GM10266 (cell line): ENCODE results near the gene EXOC4.
"Not testable (repeated sequence)": the region's sequence is repeated elsewhere in the genome, so short reads cannot be mapped to it uniquely, and the experiment has no call there.

ENCODE experiments used
- DNase-seq: peaks from one replicate; pipeline ENCODE4 v3.0.0; 2012; ENCODE audit errors: extremely low spot score
- TF ChIP-seq, protein P1 (sequence below): IDR thresholded peaks from 2 replicates; pipeline ENCODE4 v1.5.1; 2012; ENCODE audit warnings: mild to moderate bottlenecking, low read depth; ENCODE audit not compliant: control insufficient read depth, insufficient read depth; ENCODE audit errors: missing control alignments

The EXOC4 gene

DNA sequence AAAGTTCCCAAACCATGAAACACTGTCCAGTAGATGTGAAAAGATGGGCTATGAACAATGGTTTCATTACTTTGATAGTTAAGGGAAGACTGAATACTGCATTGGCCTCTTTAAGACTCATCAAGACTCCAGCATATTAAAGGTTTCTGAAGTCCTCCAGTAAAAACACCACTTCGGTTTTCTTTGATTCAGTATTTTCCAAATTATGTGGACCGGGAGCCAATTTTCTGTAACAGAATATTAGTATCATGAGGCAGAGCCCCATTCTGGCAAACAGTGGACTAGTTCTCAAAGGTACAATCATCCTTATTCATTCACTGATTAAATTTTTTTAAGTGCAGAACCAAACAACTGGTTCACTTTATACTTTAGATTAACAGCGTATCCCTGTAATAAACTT, 633.2 kb downstream of the EXOC4 start:
- no peak for DNase-seq
- TF ChIP-seq, protein P1, sequence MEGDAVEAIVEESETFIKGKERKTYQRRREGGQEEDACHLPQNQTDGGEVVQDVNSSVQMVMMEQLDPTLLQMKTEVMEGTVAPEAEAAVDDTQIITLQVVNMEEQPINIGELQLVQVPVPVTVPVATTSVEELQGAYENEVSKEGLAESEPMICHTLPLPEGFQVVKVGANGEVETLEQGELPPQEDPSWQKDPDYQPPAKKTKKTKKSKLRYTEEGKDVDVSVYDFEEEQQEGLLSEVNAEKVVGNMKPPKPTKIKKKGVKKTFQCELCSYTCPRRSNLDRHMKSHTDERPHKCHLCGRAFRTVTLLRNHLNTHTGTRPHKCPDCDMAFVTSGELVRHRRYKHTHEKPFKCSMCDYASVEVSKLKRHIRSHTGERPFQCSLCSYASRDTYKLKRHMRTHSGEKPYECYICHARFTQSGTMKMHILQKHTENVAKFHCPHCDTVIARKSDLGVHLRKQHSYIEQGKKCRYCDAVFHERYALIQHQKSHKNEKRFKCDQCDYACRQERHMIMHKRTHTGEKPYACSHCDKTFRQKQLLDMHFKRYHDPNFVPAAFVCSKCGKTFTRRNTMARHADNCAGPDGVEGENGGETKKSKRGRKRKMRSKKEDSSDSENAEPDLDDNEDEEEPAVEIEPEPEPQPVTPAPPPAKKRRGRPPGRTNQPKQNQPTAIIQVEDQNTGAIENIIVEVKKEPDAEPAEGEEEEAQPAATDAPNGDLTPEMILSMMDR, result no peak

DNA sequence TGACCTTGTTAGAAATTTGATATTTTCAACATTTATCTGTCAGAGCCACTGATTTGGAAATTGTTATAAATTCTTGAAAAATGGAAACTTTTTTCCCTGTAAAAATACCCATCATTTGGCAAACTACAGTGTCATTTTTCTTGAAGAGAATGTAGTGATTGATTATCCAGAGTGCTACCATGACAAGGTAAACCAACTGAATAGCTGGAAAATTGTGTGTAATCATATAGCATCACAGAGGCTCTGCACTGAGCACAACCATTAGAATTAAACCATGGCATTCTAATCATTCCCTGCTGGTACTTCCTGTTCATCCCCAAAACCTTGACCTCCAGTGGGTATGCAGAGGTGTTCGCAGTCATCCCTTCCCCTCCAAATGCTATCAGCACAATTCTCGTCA, 633.9 kb downstream of the EXOC4 start:
- no peak for DNase-seq

DNA sequence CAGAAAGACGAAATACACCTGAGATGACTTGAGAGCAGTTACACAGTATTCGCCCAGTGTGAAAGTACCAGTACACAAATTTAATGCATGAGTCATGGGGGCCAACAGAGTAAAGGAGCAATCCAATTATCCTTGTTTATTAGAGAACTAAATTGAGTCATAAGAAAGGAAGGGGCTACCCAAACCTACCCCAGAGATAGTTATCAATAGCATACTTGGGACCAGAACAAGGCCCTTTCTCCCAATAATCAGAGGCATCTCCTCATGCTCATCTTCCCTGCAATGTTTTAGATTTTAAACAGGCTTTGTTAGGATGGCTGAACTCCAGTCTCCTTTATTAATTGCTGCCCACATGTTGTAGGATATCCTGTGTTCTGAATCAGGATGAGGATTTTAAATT, 634.6 kb downstream of the EXOC4 start:
- TF ChIP-seq, protein P1, result no peak
- DNase-seq, result no peak

More for the DNA sequence above, 633.9 kb downstream of the EXOC4 start:
- TF ChIP-seq, protein P1, result no peak

DNA sequence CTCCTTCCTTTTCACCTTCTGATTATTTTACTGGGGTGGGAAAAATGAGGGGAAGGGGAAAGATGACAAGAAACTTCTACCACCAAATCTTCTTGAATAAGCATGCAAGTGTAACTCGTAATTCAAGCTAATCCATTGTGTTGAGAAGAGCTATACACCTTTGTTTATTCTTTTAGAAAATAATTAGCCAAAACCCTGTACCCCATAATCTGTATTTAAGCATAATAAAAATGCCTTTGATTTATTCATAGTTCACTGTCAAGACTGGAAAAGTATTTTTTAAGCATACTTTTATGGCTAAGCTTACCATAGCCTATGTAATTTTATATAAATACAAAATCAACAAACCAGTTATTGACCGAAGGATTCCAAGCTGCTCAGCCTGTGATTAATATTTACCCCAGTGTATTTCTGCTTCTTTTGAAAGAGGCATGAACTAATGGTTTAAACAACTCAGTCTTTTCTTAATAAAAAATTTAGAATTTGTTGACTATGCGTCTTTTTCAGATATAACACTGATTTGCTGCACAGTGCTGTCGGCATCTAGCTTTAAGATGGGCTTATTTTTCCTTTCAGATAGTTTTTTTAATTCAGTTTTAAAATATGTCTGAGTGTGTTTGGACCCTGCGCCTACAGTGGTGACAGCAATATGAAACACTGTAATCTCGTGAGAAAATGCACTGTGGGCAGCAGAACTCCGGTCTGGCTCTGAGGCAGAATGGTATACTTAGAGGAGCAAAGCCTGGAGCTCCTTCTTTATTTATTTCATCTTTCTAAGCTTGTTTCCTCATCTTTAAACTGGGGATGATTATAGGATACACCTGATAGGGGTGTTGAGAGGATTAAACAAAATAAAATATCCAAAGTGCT, 635.4 kb downstream of the EXOC4 start:
- TF ChIP-seq, protein P1, result no peak
- no peak for DNase-seq

DNA sequence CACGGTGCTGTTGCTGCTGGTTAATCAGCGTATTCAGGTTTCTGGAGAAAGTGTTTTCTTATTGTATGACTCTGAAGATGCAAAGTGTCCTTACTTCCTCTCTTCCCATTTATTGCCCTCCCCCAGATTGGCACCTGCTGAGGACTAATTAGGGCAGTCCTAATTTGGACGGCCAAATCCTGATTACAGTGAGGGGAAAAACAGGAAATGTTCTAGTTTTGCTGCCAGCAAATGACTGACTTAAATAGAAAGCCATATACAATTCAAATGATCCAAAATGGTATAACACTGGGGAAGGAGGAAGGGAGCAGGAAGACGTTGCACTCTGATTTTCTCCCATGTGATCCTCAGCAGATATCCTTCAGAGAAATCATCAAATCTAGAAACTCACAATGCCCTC, 651.9 kb downstream of the EXOC4 start:
- no peak for DNase-seq
- TF ChIP-seq, protein P1, result no peak

DNA sequence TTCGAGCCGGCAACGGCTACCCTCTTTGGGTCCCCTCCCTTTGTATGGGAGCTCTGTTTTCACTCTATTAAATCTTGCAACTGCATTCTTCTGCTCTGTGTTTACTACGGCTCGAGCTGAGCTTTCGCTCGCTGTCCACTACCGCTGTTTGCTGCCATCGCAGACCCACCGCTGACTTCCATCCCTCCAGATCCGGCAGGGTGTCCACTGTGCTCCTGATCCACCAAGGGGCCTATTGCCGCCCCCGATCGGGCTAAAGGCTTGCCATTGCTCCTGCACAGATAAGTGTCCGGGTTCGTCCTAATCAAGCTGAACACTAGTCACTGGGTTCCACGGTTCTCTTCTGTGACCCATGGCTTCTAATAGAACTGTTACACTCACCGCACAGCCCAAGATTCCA, 653.7 kb downstream of the EXOC4 start:
- DNase-seq, result not testable (repeated sequence)

DNA sequence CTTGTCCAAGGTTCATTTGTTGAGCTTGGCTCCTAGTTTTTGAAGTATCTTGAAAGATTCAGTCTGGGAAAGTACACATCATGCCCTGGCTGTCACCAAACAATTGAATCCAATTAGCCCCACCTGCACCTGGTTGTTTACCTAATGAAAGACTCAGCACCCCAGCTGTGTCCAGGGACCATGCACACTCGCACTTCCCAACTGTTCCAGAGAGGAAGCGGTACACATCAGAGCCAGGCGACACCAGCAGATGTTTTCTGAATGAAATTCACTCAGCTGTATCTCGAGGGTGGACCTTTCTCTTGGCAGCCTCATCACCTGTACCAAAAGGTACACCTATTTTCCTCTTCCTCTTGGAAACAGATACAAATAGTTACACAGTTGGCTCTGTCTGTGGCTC, 657.9 kb downstream of the EXOC4 start:
- no peak for DNase-seq
- TF ChIP-seq, protein P1, result no peak

DNA sequence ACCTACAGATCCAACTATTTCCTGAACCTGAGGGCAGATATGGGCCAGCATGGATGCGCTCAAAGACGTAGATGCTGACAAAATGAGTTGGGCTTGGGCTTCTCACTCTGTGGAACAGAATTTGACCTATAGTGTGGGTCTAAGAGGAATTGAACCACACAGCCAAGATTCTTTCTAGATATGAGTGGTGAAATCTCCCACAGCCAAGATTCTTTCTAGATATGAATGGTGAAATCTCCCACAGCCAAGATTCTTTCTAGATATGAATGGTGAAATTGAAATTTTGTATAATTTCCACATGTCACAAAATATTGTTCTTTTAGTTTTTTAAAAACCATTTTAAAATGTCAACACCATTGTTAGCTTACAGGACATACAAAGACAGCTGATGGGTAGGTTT, 658.8 kb downstream of the EXOC4 start:
- DNase-seq, result no peak
- TF ChIP-seq, protein P1, result no peak
